ENCODE results near the gene TOR1A.
A peak's percentile ranks its signal among the peaks of the same experiment; 100 is the strongest.
"Not testable (repeated sequence)": the region's sequence is repeated elsewhere in the genome, so short reads cannot be mapped to it uniquely, and the experiment has no call there.

The TOR1A gene

GRCh38 chr9:129783516-129784361 lies 40.2 kb downstream of the TOR1A start:
- peak; percentile 36 to 60 for DNase-seq (ENCODE audit: low read depth in 2 of 2)

GRCh38 chr9:129781981-129782380 lies 42.0 kb downstream of the TOR1A start:
- DNase-seq (ENCODE audit: low read depth in 2 of 2): no peak

GRCh38 chr9:129781131-129781530 lies 42.8 kb downstream of the TOR1A start:
- DNase-seq (ENCODE audit: low read depth in 2 of 2): no peak

DNA sequence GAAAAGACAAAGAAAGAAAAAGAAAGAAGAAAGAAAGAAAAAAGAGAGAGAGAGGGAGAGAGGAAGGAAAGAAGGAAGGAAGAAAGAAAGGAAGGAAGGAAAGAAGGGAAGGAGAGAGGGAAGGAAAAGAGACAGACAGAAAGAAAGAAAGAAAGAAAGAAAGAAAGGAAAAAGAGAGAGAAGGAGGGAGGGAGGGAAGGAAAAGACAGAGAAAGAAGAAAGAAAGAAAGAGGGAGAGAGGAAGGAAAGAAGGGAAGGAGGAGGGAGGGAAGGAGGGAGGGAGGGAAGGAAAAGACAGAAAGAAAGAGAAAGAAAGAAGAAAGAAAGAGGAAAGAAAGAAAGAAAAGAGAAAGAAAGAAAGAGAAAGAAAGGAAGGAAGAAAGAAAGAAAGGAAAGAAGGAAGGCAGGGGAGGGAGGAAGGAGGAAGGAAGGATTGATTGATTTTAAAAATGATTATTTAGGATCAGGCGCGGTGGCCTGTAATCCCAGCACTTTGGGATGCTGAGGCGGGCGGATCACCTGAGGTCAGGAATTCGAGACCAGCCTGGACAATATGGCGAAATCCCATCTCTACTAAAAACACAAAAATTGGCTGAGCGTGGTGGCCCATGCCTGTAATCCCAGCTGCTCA lies 44.3 kb downstream of the TOR1A start:
- no peak for DNase-seq (ENCODE audit: low read depth in 2 of 2)

GRCh38 chr9:129778469-129778868 lies 45.5 kb downstream of the TOR1A start:
- no peak for DNase-seq (ENCODE audit: low read depth in 2 of 2)

DNA sequence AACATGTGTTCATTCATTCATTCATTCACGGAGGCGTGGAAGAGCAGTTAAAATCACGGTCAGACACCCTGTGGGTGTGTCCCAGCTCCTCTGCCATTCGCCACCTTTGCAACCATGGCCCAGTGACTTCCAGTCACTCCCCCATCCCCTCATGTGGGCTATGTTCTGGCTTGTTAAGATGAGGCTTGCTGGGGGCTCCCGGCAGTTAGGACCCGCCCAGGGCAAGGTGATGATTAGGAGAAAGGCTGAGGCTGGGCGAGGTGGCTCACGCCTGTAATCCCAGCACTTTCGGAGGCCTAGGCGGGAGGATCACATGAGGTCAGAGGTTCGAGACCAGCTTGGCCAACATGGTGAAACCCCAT lies 46.2 kb downstream of the TOR1A start:
- DNase-seq (ENCODE audit: low read depth in 2 of 2): no peak

DNA sequence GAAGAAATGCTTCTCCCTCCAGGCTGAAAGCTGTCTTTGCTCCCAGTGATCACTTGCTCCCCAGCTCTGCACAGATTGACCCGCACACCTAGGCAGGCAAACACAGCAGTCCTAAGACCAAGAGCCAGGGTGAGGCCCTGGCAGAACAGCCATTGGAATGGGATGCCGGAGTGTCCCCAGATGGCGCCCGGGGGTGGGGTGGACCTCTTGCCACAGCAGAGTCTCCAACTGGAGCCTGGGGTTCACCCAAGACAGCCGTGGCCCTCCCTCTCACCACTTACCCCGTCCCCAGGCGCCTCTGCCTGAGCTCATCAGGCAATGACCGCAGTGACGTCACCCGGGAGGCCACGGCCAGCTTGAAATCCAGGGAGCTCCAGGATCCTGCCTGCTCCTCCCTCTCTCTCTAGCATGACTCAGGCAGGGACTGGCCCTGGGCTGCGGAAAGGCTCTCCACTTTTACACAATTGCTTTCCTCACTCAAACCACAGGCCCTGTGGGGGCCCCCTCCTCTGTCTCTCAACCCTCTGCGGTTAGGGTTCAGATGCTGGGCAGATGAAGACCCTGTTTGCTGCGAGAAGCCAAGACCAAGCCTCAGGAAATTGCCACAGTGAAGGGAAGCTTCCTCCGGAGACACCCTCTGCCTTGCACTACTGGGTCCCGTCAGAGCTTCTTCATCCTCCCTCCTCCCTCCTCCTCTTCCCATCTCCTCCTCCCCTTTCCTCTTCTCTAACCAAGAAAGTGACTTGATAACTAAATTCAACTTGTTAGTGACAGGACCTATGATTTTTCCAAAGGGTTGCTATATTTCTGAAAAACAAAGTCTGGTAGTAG lies 46.8 kb downstream of the TOR1A start:
- DNase-seq (ENCODE audit: low read depth in 2 of 2): peak; percentile 62 to 70

DNA sequence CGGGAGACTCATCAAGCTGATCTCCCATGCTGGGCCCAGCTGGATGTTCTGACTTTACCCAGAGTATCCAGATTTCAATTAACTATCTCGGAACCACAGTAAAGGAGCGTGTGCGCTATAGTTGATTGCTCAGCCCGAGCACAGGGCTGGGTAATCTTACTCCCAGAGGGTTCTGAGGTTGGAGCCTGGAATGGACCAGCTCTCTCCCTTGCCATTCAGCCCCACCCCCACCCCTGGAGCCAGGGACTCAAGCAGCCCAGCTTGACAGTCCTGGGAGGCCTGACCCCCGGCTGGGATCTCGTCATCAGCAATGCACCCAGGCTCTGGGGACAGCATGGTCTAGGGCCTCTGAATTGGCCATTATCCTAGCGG lies 47.4 kb downstream of the TOR1A start:
- no peak for DNase-seq (ENCODE audit: low read depth in 2 of 2)

- DNase-seq (ENCODE audit: low read depth in 2 of 2): not testable (repeated sequence)
Observed at GRCh38 chr9:129776096-129776495, 47.8 kb downstream of the TOR1A start.

GRCh38 chr9:129775448-129775798 lies 48.5 kb downstream of the TOR1A start:
- DNase-seq (ENCODE audit: low read depth in 2 of 2): no peak

DNA sequence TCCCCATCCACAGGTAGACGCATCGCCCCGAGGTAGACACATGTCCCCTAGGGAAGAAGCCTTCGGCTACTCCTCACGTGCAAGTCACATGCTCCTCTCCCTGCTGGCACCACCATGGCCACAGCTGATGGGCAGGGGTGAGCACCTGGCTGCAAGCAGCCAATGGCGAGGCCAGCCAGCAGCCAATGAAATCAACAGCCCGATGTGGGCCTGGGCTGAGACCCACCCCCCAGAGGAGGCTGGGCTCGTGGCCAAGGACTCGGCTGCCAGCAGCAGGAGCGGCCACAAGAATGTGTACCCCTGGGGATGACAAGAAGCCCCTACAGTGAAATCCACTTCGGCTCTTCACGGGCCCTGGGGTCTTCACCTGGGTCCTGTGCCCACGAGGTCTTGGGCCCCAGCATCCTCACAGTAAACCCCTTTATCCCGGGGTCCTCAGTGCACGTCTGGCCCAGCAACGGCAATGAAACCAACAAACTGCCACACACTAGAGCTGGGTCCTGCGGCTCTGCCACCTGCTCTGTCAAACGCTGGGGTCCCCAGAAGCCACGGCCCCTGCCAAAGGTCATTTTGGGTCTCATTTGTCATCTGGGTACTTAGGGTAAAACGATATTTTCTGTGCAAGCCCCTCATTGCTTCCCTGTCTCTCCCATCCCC lies 49.0 kb downstream of the TOR1A start:
- DNase-seq (ENCODE audit: low read depth in 2 of 2): no peak

DNA sequence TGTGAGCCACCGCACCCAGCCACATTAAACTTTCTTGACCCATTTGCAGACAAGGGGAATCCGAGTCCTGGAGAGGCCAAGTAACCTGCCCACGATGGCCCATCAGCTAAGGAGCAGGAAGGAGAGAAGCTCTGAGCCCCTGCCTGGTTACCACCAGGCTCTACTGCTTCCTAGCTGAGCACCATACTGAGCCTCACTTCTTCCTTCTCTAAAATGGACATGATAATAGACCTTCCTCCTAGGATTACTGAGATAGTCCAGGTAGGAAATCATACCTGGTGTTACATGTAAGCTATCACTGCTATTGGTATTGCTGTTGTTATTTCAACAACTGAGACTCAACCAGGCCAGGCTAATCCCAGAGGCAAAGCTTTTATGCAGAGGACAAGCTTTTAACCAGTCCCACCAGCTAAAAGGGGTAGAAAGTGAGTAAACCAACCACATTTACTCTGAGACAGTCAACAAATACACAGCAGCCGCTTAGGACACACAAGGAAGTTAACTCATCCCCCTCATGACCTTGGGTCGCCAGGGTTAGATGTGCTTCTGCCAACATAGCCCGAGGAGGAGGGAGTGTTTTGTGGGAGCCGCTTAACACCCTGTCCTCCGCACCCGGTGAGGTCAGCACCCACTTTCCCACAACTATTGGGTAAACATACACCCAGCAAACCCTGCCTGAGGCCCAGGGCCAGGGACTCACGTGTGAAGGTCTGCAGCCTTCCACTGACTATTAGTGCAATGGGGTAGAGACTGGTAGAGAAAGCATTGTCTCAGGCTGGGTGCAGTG lies 50.5 kb downstream of the TOR1A start:
- no peak for DNase-seq (ENCODE audit: low read depth in 2 of 2)

DNA sequence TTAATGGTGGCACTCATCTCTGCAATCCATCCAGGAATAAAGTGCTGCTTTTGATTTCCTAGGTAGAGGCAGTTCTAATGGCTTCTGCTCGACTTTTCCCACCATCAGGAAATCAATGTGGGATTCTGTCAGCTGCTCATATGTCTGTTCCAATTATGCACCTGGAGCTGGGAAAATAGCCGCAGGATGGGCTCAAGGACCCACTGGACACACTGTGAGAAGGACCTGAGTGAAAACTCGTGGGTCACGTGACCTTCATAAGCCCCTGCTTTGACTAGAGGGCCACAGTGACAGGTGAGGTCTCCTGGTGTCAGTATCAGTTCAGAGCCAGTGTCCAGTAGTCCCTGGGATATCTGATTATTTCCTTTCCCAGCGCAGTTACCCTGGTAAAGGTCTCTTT lies 53.2 kb downstream of the TOR1A start:
- no peak for DNase-seq (ENCODE audit: low read depth in 2 of 2)

DNA sequence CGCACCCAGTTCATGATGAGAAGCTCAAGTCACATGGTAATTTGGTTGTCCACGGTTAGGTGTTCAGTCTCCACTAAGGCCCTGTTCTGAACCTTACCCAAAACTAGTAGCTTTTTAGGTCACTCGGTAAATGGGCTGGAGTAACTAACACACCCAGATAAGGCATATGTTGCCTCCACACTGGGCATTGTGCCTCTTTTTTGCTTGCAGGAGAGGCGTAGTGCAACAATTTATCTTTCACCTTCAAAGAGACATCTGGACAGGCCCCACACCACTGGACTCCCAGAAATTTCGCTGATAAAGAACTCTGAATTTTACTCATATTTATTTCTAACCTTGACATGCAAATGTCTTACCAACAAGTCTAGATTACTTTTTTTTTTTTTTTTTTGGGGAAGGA lies 54.3 kb downstream of the TOR1A start:
- DNase-seq (ENCODE audit: low read depth in 2 of 2): no peak

GRCh38 chr9:129768486-129768885 lies 55.5 kb downstream of the TOR1A start:
- no peak for DNase-seq (ENCODE audit: low read depth in 2 of 2)

DNA sequence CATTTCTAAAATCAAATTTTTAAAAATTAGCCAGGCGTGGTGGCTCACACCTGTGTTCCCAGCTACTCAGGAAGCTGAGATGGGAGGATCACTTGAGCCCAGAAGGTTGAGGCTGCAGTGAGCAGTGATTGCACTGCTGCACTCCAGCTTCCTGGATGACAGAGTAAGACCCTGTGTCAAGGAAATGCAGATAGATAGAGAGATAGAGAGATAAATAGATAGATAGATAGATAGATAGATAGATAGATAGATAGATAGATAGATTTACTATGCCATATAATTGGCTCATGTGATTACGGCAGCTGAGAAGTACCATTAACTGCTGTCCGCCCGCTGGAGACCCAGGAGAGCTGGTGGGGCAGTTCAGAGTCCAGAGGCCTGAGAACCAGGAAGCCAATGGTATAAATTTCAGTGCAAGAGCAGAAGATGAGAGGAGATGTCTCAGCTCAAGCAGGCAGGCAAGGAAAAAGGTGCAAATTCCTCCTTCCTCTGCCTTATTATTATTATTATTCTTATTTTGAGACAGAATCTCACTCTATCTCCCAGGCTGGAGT lies 58.1 kb downstream of the TOR1A start:
- no peak for DNase-seq (ENCODE audit: low read depth in 2 of 2)

DNA sequence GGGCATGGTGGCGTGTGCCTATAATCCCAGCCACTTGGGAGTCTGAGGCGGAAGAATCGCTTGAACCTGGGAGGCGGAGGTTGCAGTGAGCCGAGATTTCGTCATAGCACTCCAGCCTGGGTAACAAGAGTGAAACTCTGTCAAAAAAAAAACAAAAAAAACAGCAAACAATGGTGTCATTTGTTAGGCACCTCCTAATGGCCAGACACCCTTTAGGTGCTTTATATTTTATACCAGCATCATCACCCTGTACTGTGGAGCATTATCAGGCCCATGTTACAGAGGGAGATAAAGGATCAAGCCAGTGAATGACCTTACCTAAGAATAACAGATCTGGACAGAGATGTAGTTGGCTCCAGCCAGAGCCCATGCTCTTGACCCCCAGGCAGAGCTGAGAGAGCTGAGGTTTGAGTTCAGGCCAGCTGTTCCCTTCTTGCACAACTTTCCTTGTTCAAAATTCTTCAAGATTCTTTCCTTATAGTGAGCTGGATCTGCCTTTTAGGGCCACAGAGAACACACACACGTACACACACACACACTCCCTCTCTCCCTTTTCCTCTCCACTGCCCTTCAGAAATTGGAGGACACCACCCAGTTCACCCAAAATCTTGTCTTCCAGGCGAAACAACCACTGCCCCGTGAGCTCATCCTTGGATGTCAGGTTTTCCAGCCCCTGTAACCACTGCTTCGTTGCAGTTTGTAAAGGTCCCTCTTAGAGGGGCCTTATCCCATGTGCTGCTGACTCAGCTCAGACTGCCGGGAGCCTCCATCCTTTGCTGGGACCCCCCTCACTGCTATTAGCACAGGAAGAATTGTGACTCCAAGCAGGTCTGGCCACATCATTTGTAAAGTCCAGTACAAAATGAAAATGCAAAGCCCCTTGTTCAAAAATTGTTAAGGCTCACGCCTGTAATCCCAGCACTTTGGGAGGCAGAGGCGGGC lies 60.7 kb downstream of the TOR1A start:
- DNase-seq (ENCODE audit: low read depth in 2 of 2): no peak

Measured in stimulated activated CD8-positive, alpha-beta memory T cell treated with anti-CD3 and anti-CD28 coated beads, Interleukin-2, amount 100 ng/mL, for 48 hours (primary cell).